Upper lobe of right lung (tissue), 1 donor: Measurements from ENCODE around the gene GASK1A. TPM values are rescaled to one million over a fixed set of nuclear protein-coding genes. Genes with fewer than 3 reads are reported as not detected.

Experiments
- ATAC-seq: fragments of 200-7000 bp; cut with Tn5 transposase; one replicate; pipeline ENCODE4 v1.9.1; 2020; ENCODE audit warnings: mild to moderate bottlenecking, moderate library complexity
- DNase-seq: peaks from one replicate; pipeline ENCODE4 v3.0.0-alpha.2; 2020
- H3K27ac ChIP-seq: fragments of 200-600 bp; one replicate; pipeline ENCODE4 v1.8.0; 2022
- H3K27me3 ChIP-seq: fragments of 200-600 bp; one replicate; pipeline ENCODE4 v1.8.0; 2022; ENCODE audit warnings: mild to moderate bottlenecking
- H3K36me3 ChIP-seq: fragments of 200-600 bp; one replicate; pipeline ENCODE4 v1.8.0; 2022
- H3K4me1 ChIP-seq: fragments of 200-600 bp; one replicate; pipeline ENCODE4 v1.8.0; 2022
- H3K4me3 ChIP-seq: fragments of 200-600 bp; one replicate; pipeline ENCODE4 v1.8.0; 2022; ENCODE audit warnings: mild to moderate bottlenecking
- H3K9me3 ChIP-seq: fragments of 200-600 bp; one replicate; pipeline ENCODE4 v1.8.0; 2022
- CTCF ChIP-seq: fragments of 200-600 bp; IDR thresholded peaks from one replicate; pipeline ENCODE4 v1.8.0; 2022; ENCODE audit warnings: antibody characterized with exemption
- intact Hi-C: fragments of 100-400 bp; cut with DNase I; formaldehyde crosslinking; loops from one replicate; pipeline ENCODE4 v1.11.0; 2022
- total RNA-seq: library from RNA; stranded (reverse); fragmentation: NEBNext Ultra II Directional; extraction: Animal tissue kit (Norgen Biotek cat#: 25700); gene quantifications from one replicate; pipeline ENCODE4 v1.2.1, GENCODE V29; 2021
- donor health status: DM: no; HTN: yes; CAD: no; lungs with severe emphysema.

GASK1A gene
- total RNA-seq, 1 donor from 2014 or later, result 3.9 TPM

- ATAC-seq, result no peak
- Histone ChIP-seq H3K4me1 (no peaks in the 10 kb centered on the region), H3K27ac (no peak overlapping the region), H3K27me3 (no peaks in the 10 kb centered on the region), H3K4me3 (no peak overlapping the region), H3K36me3 (no peaks in the 10 kb centered on the region), H3K9me3 (no peaks in the 10 kb centered on the region)
- intact Hi-C loops, result no loop called here
- no peak for DNase-seq
- no peak for TF ChIP-seq CTCF
These were observed 48.9 kb downstream of the GASK1A start for GRCh38 chr3:43028001-43028400.

GRCh38 chr3:43028678-43029490 is 49.8 kb downstream of the GASK1A start:
- no peak overlapping the region for H3K27ac ChIP-seq
- H3K4me1 ChIP-seq, result no peaks in the 10 kb centered on the region
- intact Hi-C loops, result no loop called here
- no peaks in the 10 kb centered on the region for H3K27me3 ChIP-seq
- peak; percentile 55 for ATAC-seq
- DNase-seq, result no peak
- no peak for TF ChIP-seq CTCF
- H3K9me3 ChIP-seq, result no peaks in the 10 kb centered on the region
- H3K4me3 ChIP-seq, result no peak overlapping the region
- no peaks in the 10 kb centered on the region for H3K36me3 ChIP-seq

GRCh38 chr3:43030162-43030935 is 51.2 kb downstream of the GASK1A start:
- intact Hi-C loops, result no loop called here

GRCh38 chr3:43031485-43031884 is 52.4 kb downstream of the GASK1A start:
- H3K27ac ChIP-seq, result no peak overlapping the region
- no peaks in the 10 kb centered on the region for H3K36me3 ChIP-seq
- no peak for TF ChIP-seq CTCF
- H3K9me3 ChIP-seq, result no peaks in the 10 kb centered on the region
- H3K4me3 ChIP-seq, result no peak overlapping the region
- no peaks in the 10 kb centered on the region for H3K4me1 ChIP-seq
- intact Hi-C loops, result no loop called here
- H3K27me3 ChIP-seq, result no peaks in the 10 kb centered on the region
- DNase-seq (no peak), ATAC-seq (peak; percentile 13)

More at GRCh38 chr3:43030162-43030935, 51.2 kb downstream of the GASK1A start:
- H3K36me3 ChIP-seq, result no peaks in the 10 kb centered on the region
- no peaks in the 10 kb centered on the region for H3K27me3 ChIP-seq
- H3K4me1 ChIP-seq, result no peaks in the 10 kb centered on the region
- TF ChIP-seq CTCF, result no peak
- ATAC-seq (no peak), DNase-seq (no peak)
- no peak overlapping the region for H3K27ac ChIP-seq
- no peak overlapping the region for H3K4me3 ChIP-seq
- no peaks in the 10 kb centered on the region for H3K9me3 ChIP-seq

GRCh38 chr3:43031889-43032545 is 52.9 kb downstream of the GASK1A start:
- Histone ChIP-seq H3K4me3 (no peak overlapping the region), H3K36me3 (no peaks in the 10 kb centered on the region), H3K27ac (no peak overlapping the region), H3K27me3 (no peaks in the 10 kb centered on the region), H3K9me3 (no peaks in the 10 kb centered on the region), H3K4me1 (no peaks in the 10 kb centered on the region)
- DNase-seq, result no peak
- TF ChIP-seq CTCF, result no peak
- no peak for ATAC-seq
- intact Hi-C loops, result no loop called here
